ENCODE measurements around the gene B9D2.

- TF ChIP-seq CTCF (conservative IDR thresholded peaks at IDR 0.05), result 0 out of 2 replicates have a peak, but pooled peaks have one; percentile 30
- TF ChIP-seq EZH2 (IDR thresholded peaks at IDR 0.05; ENCODE audit: low read depth), result no peak
Observed at GRCh38 chr19:41366089-41366488, 2.1 kb upstream of the B9D2 start.
